GM18517 (cell line): Measurements from ENCODE around the gene PPP2R3A.
"Not testable (repeated sequence)": the region's sequence is repeated elsewhere in the genome, so short reads cannot be mapped to it uniquely, and the experiment has no call there.

ENCODE experiments used
- ATAC-seq: cut with Tn5 transposase; IDR thresholded peaks from one replicate; pipeline ENCODE4 v1.9.1; 2021; ENCODE audit warnings: mild to moderate bottlenecking, moderate library complexity; ENCODE audit not compliant: unreplicated experiment

Gene PPP2R3A

GRCh38 chr3:135965506-135966270 is at the start of gene PPP2R3A:
Gene PPP2R3A, plus strand, starts transcription at chr3:135965728. Its CDS starts 35,771 bp downstream, at chr3:136001499.
- ATAC-seq = peak; percentile 62

- no peak for ATAC-seq
These were observed 49.2 kb upstream of the PPP2R3A start for GRCh38 chr3:135916310-135916709.

- ATAC-seq = no peak
These were observed 48.5 kb upstream of the PPP2R3A start for GRCh38 chr3:135917076-135917475.

GRCh38 chr3:135917927-135918597 is 47.5 kb upstream of the PPP2R3A start:
- no peak for ATAC-seq

GRCh38 chr3:135918600-135918999 is 46.9 kb upstream of the PPP2R3A start:
- no peak for ATAC-seq

- no peak for ATAC-seq
These were observed 45.3 kb upstream of the PPP2R3A start for GRCh38 chr3:135920275-135920674.

GRCh38 chr3:135922903-135923250 is 42.7 kb upstream of the PPP2R3A start:
- ATAC-seq = no peak

- ATAC-seq = no peak
These were observed 41.0 kb upstream of the PPP2R3A start for GRCh38 chr3:135924506-135924905.

- no peak for ATAC-seq
These were observed 38.9 kb upstream of the PPP2R3A start for GRCh38 chr3:135926664-135927063.

- no peak for ATAC-seq
These were observed 38.4 kb upstream of the PPP2R3A start for GRCh38 chr3:135927155-135927554.

- ATAC-seq = no peak
These were observed 35.9 kb upstream of the PPP2R3A start for GRCh38 chr3:135929670-135930069.

GRCh38 chr3:135930255-135930654 is 35.3 kb upstream of the PPP2R3A start:
- ATAC-seq = no peak

- ATAC-seq = not testable (repeated sequence)
These were observed 30.4 kb upstream of the PPP2R3A start for GRCh38 chr3:135935171-135935570.

GRCh38 chr3:135937766-135938165 is 27.8 kb upstream of the PPP2R3A start:
- ATAC-seq = not testable (repeated sequence)

- ATAC-seq = no peak
These were observed 20.7 kb upstream of the PPP2R3A start for GRCh38 chr3:135944831-135945230.

GRCh38 chr3:135950941-135951340 is 14.6 kb upstream of the PPP2R3A start:
- no peak for ATAC-seq

GRCh38 chr3:135964160-135964955 is 1.2 kb upstream of the PPP2R3A start:
- no peak for ATAC-seq

GRCh38 chr3:135965129-135965505 is 411 bp upstream of the PPP2R3A start:
- no peak for ATAC-seq

GRCh38 chr3:135966271-135966961 is 888 bp downstream of the PPP2R3A start:
- ATAC-seq = no peak

GRCh38 chr3:135966962-135967274 is 1.4 kb downstream of the PPP2R3A start:
- no peak for ATAC-seq

- no peak for ATAC-seq
These were observed 2.3 kb downstream of the PPP2R3A start for GRCh38 chr3:135967867-135968266.
